ENCODE measurements around the gene ARX.

ARX gene

GRCh38 chrX:25001808-25002660, 13.7 kb downstream of the ARX start:
- DNase-seq (ENCODE audit: low read depth in 2 of 3, low spot score in 1 of 3): no peak

GRCh38 chrX:24999511-24999910, 16.3 kb downstream of the ARX start:
- no peak for DNase-seq (ENCODE audit: low read depth in 2 of 3, low spot score in 1 of 3)

- no peak for DNase-seq (ENCODE audit: low read depth in 2 of 3, low spot score in 1 of 3)
Measured at GRCh38 chrX:24996096-24996709, 19.6 kb downstream of the ARX start.

GRCh38 chrX:24993879-24994278, 21.9 kb downstream of the ARX start:
- DNase-seq (ENCODE audit: low read depth in 2 of 3, low spot score in 1 of 3): no peak

- no peak for DNase-seq (ENCODE audit: low read depth in 2 of 3, low spot score in 1 of 3)
Measured at GRCh38 chrX:24990535-24990934, 25.2 kb downstream of the ARX start.

- DNase-seq (ENCODE audit: low read depth in 2 of 3, low spot score in 1 of 3): no peak
Measured at GRCh38 chrX:24988314-24988713, 27.5 kb downstream of the ARX start.

- no peak for DNase-seq (ENCODE audit: low read depth in 2 of 3, low spot score in 1 of 3)
Measured at GRCh38 chrX:24987731-24988130, 28.0 kb downstream of the ARX start.

- no peak for DNase-seq (ENCODE audit: low read depth in 2 of 3, low spot score in 1 of 3)
Measured at GRCh38 chrX:24985120-24985519, 30.6 kb downstream of the ARX start.

- no peak for DNase-seq (ENCODE audit: low read depth in 2 of 3, low spot score in 1 of 3)
Measured at GRCh38 chrX:24983931-24984330, 31.8 kb downstream of the ARX start.

- DNase-seq (ENCODE audit: low read depth in 2 of 3, low spot score in 1 of 3): no peak
Measured at GRCh38 chrX:24982306-24982965, 33.3 kb downstream of the ARX start.

GRCh38 chrX:24981030-24981429, 34.7 kb downstream of the ARX start:
- no peak for DNase-seq (ENCODE audit: low read depth in 2 of 3, low spot score in 1 of 3)

GRCh38 chrX:24979081-24979480, 36.7 kb downstream of the ARX start:
- DNase-seq (ENCODE audit: low read depth in 2 of 3, low spot score in 1 of 3): no peak

- no peak for DNase-seq (ENCODE audit: low read depth in 2 of 3, low spot score in 1 of 3)
Measured at GRCh38 chrX:24969812-24970211, 46.0 kb downstream of the ARX start.

GRCh38 chrX:24965372-24965771, 50.4 kb downstream of the ARX start:
- DNase-seq (ENCODE audit: low read depth in 2 of 3, low spot score in 1 of 3): no peak

GRCh38 chrX:24963823-24964222, 51.9 kb downstream of the ARX start:
- DNase-seq (ENCODE audit: low read depth in 2 of 3, low spot score in 1 of 3): no peak

- DNase-seq (ENCODE audit: low read depth in 2 of 3, low spot score in 1 of 3): no peak
Measured at GRCh38 chrX:24961809-24962208, 54.0 kb downstream of the ARX start.

GRCh38 chrX:24956828-24957227, 58.9 kb downstream of the ARX start:
- DNase-seq (ENCODE audit: low read depth in 2 of 3, low spot score in 1 of 3): no peak

GRCh38 chrX:24955372-24955930, 60.3 kb downstream of the ARX start:
- no peak for DNase-seq (ENCODE audit: low read depth in 2 of 3, low spot score in 1 of 3)

- DNase-seq (ENCODE audit: low read depth in 2 of 3, low spot score in 1 of 3): no peak
Measured at GRCh38 chrX:24954732-24955131, 61.0 kb downstream of the ARX start.

Data from stimulated activated CD4-positive, alpha-beta T cell treated with anti-CD3 and anti-CD28 coated beads, Interleukin-12 subunit alpha, Interleukin-12 subunit beta, amount 100 ng/mL, for 48 hours (primary cell).